ENCODE measurements around the gene IL1RAPL2. TPM values are rescaled to one million over a fixed set of nuclear protein-coding genes. Genes with fewer than 3 reads are reported as not detected.
"Not testable (repeated sequence)": the region's sequence is repeated elsewhere in the genome, so short reads cannot be mapped to it uniquely, and the experiment has no call there.

The IL1RAPL2 gene
- polyA plus RNA-seq, 2 donors = not detected

GRCh38 chrX:105803891-105804290, 1237.9 kb downstream of the IL1RAPL2 start:
- Histone ChIP-seq H3K4me1 (ENCODE audit: control insufficient read depth in 2 of 2, insufficient read depth in 2 of 2, low read length in 1 of 2) (no peaks in the 10 kb centered on the region), H3K36me3 (ENCODE audit: control insufficient read depth in 2 of 2, insufficient read depth in 2 of 2, low read length in 1 of 2) (no peaks in the 10 kb centered on the region), H3K4me3 (ENCODE audit: low read depth in 1 of 2, low read length in 2 of 2) (no peak overlapping the region), H3K27me3 (ENCODE audit: control insufficient read depth in 1 of 2, insufficient read depth in 2 of 2, low read length in 2 of 2) (no peaks in the 10 kb centered on the region), H3K27ac (ENCODE audit: low read depth in 2 of 2, low read length in 1 of 2) (no peak overlapping the region), H3K9me3 (ENCODE audit: control insufficient read depth in 2 of 2, insufficient read depth in 1 of 2, low read depth in 1 of 2, low read length in 1 of 2) (no peaks in the 10 kb centered on the region)
- 66 to 70% methylated on average over 2 of the region's 2 CpGs for WGBS, 2 donors

- not testable (repeated sequence) for H3K4me3 ChIP-seq (ENCODE audit: low read depth in 1 of 2, low read length in 2 of 2); H3K27me3 ChIP-seq (ENCODE audit: control insufficient read depth in 1 of 2, insufficient read depth in 2 of 2, low read length in 2 of 2); H3K9me3 ChIP-seq (ENCODE audit: control insufficient read depth in 2 of 2, insufficient read depth in 1 of 2, low read depth in 1 of 2, low read length in 1 of 2); H3K27ac ChIP-seq (ENCODE audit: low read depth in 2 of 2, low read length in 1 of 2); H3K36me3 ChIP-seq (ENCODE audit: control insufficient read depth in 2 of 2, insufficient read depth in 2 of 2, low read length in 1 of 2); H3K4me1 ChIP-seq (ENCODE audit: control insufficient read depth in 2 of 2, insufficient read depth in 2 of 2, low read length in 1 of 2)
Observed at GRCh38 chrX:105805655-105806054, 1239.7 kb downstream of the IL1RAPL2 start.

- no peaks in the 10 kb centered on the region for H3K4me1 ChIP-seq (ENCODE audit: control insufficient read depth in 2 of 2, insufficient read depth in 2 of 2, low read length in 1 of 2)
- H3K9me3 ChIP-seq (ENCODE audit: control insufficient read depth in 2 of 2, insufficient read depth in 1 of 2, low read depth in 1 of 2, low read length in 1 of 2) = no peaks in the 10 kb centered on the region
- 66 to 72% methylated on average over 2 of the region's 2 CpGs for WGBS, 2 donors
- no peaks in the 10 kb centered on the region for H3K36me3 ChIP-seq (ENCODE audit: control insufficient read depth in 2 of 2, insufficient read depth in 2 of 2, low read length in 1 of 2)
- no peak overlapping the region for H3K27ac ChIP-seq (ENCODE audit: low read depth in 2 of 2, low read length in 1 of 2)
- H3K27me3 ChIP-seq (ENCODE audit: control insufficient read depth in 1 of 2, insufficient read depth in 2 of 2, low read length in 2 of 2) = peaks cover 0 to 8% of the 10 kb centered on the region in 2 donors
- H3K4me3 ChIP-seq (ENCODE audit: low read depth in 1 of 2, low read length in 2 of 2) = no peak overlapping the region
Observed at GRCh38 chrX:105816517-105816916, 1250.5 kb downstream of the IL1RAPL2 start.

Measured in esophagus (tissue), 2 donors.